ENCODE measurements around the gene PALLD. TPM values are rescaled to one million over a fixed set of nuclear protein-coding genes. Genes with fewer than 3 reads are reported as not detected.

PALLD gene
- total RNA-seq, 8 experiments from 2014 or later = 15.5 to 50.3 (median 24.3) TPM

- H3K27ac ChIP-seq = no peak overlapping the region
- in situ Hi-C loops (cut with MboI; ENCODE audit: low pct_unique_long_range_greater_than_20kb in 2 of 9, low sequenced_read_pairs in 9 of 9, unreplicated experiment in 9 of 9) = no loop called here
- H3K4me1 ChIP-seq (replicated peaks in 1 of 2) = no peaks in the 10 kb centered on the region
- WGBS, 10 experiments = 58 to 100% (median 90%) methylated on average over 1 to 10 of the region's 10 CpGs
- ATAC-seq (replicated peaks in 6 of 8) = no peak
- H3K4me3 ChIP-seq = no peak overlapping the region
These were observed 288.1 kb downstream of the PALLD start for GRCh38 chr4:168784786-168785461.

GRCh38 chr4:168787334-168787733 is 290.5 kb downstream of the PALLD start:
- in situ Hi-C loops (cut with MboI; ENCODE audit: low pct_unique_long_range_greater_than_20kb in 2 of 9, low sequenced_read_pairs in 9 of 9, unreplicated experiment in 9 of 9) = no loop called here
- no peak for ATAC-seq (replicated peaks in 6 of 8)
- WGBS, 10 experiments = 83 to 100% (median 100%) methylated on average over 1 of the region's 1 CpG; no CpG with 5 or more reads in 5 of the 10 experiments
- no peaks in the 10 kb centered on the region for H3K4me1 ChIP-seq (replicated peaks in 1 of 2)
- no peak overlapping the region for H3K27ac ChIP-seq
- H3K4me3 ChIP-seq = no peak overlapping the region

- Histone ChIP-seq H3K27ac (no peak overlapping the region), H3K4me3 (no peak overlapping the region), H3K4me1 (replicated peaks in 1 of 2) (no peaks in the 10 kb centered on the region)
- peak in 1 of 8 experiments; percentile 40 for ATAC-seq (replicated peaks in 6 of 8)
- in situ Hi-C loops (cut with MboI; ENCODE audit: low pct_unique_long_range_greater_than_20kb in 2 of 9, low sequenced_read_pairs in 9 of 9, unreplicated experiment in 9 of 9) = no loop called here
- WGBS, 10 experiments = 70 to 100% (median 87%) methylated on average over 1 to 9 of the region's 10 CpGs
These were observed 291.1 kb downstream of the PALLD start for GRCh38 chr4:168787801-168788595.

- in situ Hi-C loops (cut with MboI; ENCODE audit: low pct_unique_long_range_greater_than_20kb in 2 of 9, low sequenced_read_pairs in 9 of 9, unreplicated experiment in 9 of 9) = no loop called here
- ATAC-seq (replicated peaks in 6 of 8) = no peak
- H3K27ac ChIP-seq = no peak overlapping the region
These were observed 294.0 kb downstream of the PALLD start for GRCh38 chr4:168790898-168791297.

DNA sequence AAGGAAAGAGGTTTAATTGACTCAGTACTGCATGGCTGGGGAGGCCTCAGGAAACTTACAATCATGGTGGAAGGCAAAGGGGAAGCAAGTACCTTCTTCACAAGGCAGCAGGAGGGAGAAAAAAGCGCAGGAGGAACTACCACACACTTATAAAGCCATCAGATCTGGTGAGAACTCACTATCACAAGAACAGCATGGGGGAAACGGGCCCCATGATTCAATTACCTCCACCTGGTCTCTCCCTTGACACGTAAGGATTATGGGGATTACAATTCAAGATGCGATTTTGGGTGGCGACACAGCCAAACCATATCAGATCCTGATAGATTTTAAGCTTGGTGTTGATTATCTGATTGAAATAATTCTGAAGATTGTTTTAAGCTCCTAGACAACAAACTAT is 294.5 kb downstream of the PALLD start:
- 93 to 100% (median 96%) methylated on average over 1 to 4 of the region's 5 CpGs; no CpG with 5 or more reads in 1 of the 10 experiments for WGBS, 10 experiments
- Histone ChIP-seq H3K4me3 (no peak overlapping the region), H3K27ac (no peak overlapping the region), H3K4me1 (replicated peaks in 1 of 2) (no peaks in the 10 kb centered on the region)
- no peak for ATAC-seq (replicated peaks in 6 of 8)
- in situ Hi-C loops (cut with MboI; ENCODE audit: low pct_unique_long_range_greater_than_20kb in 2 of 9, low sequenced_read_pairs in 9 of 9, unreplicated experiment in 9 of 9) = no loop called here

More at GRCh38 chr4:168790898-168791297, 294.0 kb downstream of the PALLD start:
- H3K4me1 ChIP-seq (replicated peaks in 1 of 2) = no peaks in the 10 kb centered on the region
- H3K4me3 ChIP-seq = no peak overlapping the region

GRCh38 chr4:168793542-168793941 is 296.7 kb downstream of the PALLD start:
- H3K4me3 ChIP-seq = no peak overlapping the region
- in situ Hi-C loops (cut with MboI; ENCODE audit: low pct_unique_long_range_greater_than_20kb in 2 of 9, low sequenced_read_pairs in 9 of 9, unreplicated experiment in 9 of 9) = no loop called here
- H3K27ac ChIP-seq = no peak overlapping the region
- WGBS, 10 experiments = 72 to 100% (median 100%) methylated on average over 1 to 3 of the region's 5 CpGs; no CpG with 5 or more reads in 2 of the 10 experiments
- ATAC-seq (replicated peaks in 6 of 8) = no peak
- no peaks in the 10 kb centered on the region for H3K4me1 ChIP-seq (replicated peaks in 1 of 2)

GRCh38 chr4:168794092-168794707 is 297.3 kb downstream of the PALLD start:
- Histone ChIP-seq H3K4me3 (no peak overlapping the region), H3K4me1 (replicated peaks in 1 of 2) (no peaks in the 10 kb centered on the region), H3K27ac (no peak overlapping the region)
- in situ Hi-C loops (cut with MboI; ENCODE audit: low pct_unique_long_range_greater_than_20kb in 2 of 9, low sequenced_read_pairs in 9 of 9, unreplicated experiment in 9 of 9) = no loop called here
- 87 to 100% (median 94%) methylated on average over 2 to 8 of the region's 20 CpGs; no CpG with 5 or more reads in 5 of the 10 experiments for WGBS, 10 experiments
- no peak for ATAC-seq (replicated peaks in 6 of 8)

DNA sequence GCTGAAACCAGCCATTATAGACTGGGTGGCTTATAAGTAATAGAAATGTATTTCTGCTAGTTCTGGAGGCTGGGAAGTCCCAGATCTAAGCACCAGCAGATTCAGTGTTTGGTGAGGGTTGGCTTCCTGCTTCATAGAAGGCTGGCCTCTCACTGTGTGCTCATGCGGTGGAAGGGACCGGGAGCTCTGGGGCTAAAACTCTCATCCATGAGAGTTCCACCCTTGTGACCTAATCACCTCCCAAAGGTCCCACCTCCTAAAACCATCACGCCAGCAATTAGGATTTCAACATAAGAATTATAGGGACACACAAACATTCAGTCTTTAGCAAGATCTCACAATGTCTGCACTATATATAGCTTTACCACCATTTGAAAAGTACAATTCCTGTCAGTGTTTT is 298.0 kb downstream of the PALLD start:
- WGBS, 10 experiments = 20 to 100% (median 88%) methylated on average over 1 to 3 of the region's 3 CpGs; no CpG with 5 or more reads in 5 of the 10 experiments
- no peak for ATAC-seq (replicated peaks in 6 of 8)
- Histone ChIP-seq H3K27ac (no peak overlapping the region), H3K4me3 (no peak overlapping the region), H3K4me1 (replicated peaks in 1 of 2) (no peaks in the 10 kb centered on the region)
- in situ Hi-C loops (cut with MboI; ENCODE audit: low pct_unique_long_range_greater_than_20kb in 2 of 9, low sequenced_read_pairs in 9 of 9, unreplicated experiment in 9 of 9) = no loop called here

DNA sequence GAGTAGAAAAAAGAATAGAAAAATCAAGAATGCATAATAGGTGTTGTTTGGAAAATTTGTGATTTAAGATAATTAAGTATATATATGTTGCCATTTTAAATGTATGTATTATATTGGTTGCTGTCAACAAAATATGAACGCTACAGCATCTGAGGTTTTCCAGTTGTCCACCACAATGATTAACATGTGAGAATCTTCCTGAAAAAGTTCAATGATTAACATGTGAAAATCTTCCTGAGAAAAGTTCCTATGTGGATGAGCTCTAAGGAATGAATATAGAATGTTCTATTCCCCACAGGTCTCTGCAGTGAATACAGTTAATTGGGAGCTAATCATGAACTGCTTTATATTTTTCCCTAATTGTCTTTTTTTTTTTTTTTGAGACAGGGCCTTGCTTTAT is 298.5 kb downstream of the PALLD start:
- Histone ChIP-seq H3K27ac (no peak overlapping the region), H3K4me3 (no peak overlapping the region), H3K4me1 (replicated peaks in 1 of 2) (no peaks in the 10 kb centered on the region)
- WGBS, 10 experiments = 42 to 100% (median 83%) methylated on average over 1 of the region's 1 CpG; no CpG with 5 or more reads in 3 of the 10 experiments
- in situ Hi-C loops (cut with MboI; ENCODE audit: low pct_unique_long_range_greater_than_20kb in 2 of 9, low sequenced_read_pairs in 9 of 9, unreplicated experiment in 9 of 9) = no loop called here
- ATAC-seq (replicated peaks in 6 of 8) = no peak

- Histone ChIP-seq H3K4me3 (no peak overlapping the region), H3K4me1 (replicated peaks in 1 of 2) (no peaks in the 10 kb centered on the region), H3K27ac (no peak overlapping the region)
- in situ Hi-C loops (cut with MboI; ENCODE audit: low pct_unique_long_range_greater_than_20kb in 2 of 9, low sequenced_read_pairs in 9 of 9, unreplicated experiment in 9 of 9) = no loop called here
- ATAC-seq (replicated peaks in 6 of 8) = peak in 4 of 8 experiments; percentile 33 to 57 (median 42)
- 0 to 100% (median 84%) methylated on average over 1 to 5 of the region's 5 CpGs for WGBS, 10 experiments
These were observed 299.7 kb downstream of the PALLD start for GRCh38 chr4:168796362-168797106.

DNA sequence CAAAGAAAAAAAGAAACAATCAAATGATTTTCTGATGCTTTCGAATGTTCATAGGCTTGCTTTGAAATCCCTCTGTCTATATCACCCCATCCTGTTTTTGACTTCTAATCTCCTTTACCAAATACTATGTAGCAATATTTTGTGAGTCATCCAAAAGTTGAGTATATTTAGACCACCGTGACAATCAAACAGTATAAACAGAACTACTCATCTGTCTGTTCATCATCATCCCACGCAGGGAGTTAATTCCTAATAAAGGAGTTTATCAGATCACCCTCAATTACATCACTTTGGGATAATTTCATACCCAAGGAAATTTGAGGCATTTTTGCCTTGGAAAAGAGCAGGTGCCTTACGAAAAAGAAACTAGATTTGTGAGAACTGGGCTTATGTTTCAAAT is 300.3 kb downstream of the PALLD start:
- H3K4me1 ChIP-seq (replicated peaks in 1 of 2) = no peaks in the 10 kb centered on the region
- 0 to 100% (median 59%) methylated on average over 1 to 4 of the region's 4 CpGs for WGBS, 10 experiments
- H3K27ac ChIP-seq = no peak overlapping the region
- in situ Hi-C loops (cut with MboI; ENCODE audit: low pct_unique_long_range_greater_than_20kb in 2 of 9, low sequenced_read_pairs in 9 of 9, unreplicated experiment in 9 of 9) = no loop called here
- ATAC-seq (replicated peaks in 6 of 8) = peak in 1 of 8 experiments; percentile 24
- H3K4me3 ChIP-seq = no peak overlapping the region

DNA sequence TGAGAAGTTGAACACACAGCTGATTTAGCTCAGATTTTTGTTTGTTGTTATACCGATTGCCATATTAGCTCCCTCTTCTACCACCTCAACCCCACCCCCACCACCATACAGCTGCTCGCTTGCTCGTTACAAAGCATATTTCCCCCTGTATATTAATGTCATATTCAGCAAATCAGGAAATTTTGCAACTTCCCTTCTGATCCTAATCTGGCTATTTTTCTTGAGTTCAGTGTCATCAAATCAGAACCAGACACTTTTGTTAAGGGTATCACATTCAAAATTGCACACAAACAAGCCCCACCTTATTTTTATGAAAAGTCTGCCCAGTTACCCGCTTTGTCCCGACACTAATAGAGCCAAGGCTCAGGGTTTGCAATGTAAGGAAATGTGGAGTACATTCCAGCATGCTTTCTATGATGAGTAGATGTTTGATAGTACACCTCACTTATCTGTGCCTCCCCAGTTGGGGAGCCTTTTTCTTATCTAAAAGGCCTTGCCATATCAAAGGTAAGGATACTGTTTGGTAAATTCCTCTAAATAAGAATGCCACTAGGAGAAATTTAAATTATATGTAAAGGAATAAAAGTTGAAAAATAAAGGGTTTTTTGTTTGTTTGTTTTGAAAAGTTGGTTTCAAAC is 301.0 kb downstream of the PALLD start:
- Histone ChIP-seq H3K27ac (no peak overlapping the region), H3K4me1 (replicated peaks in 1 of 2) (no peaks in the 10 kb centered on the region), H3K4me3 (no peak overlapping the region)
- no peak for ATAC-seq (replicated peaks in 6 of 8)
- 53 to 100% (median 91%) methylated on average over 1 to 5 of the region's 5 CpGs; no CpG with 5 or more reads in 2 of the 10 experiments for WGBS, 10 experiments
- in situ Hi-C loops (cut with MboI; ENCODE audit: low pct_unique_long_range_greater_than_20kb in 2 of 9, low sequenced_read_pairs in 9 of 9, unreplicated experiment in 9 of 9) = no loop called here
